ENCODE measurements around the gene SERGEF.

The SERGEF gene

GRCh38 chr11:17853280-17853679, 159.6 kb downstream of the SERGEF start:
- DNase-seq, result no peak

- DNase-seq, result no peak
Observed at GRCh38 chr11:17852246-17852645, 160.6 kb downstream of the SERGEF start.

GRCh38 chr11:17851697-17852096, 161.2 kb downstream of the SERGEF start:
- DNase-seq, result no peak

- peak; percentile 46 for DNase-seq
Observed at GRCh38 chr11:17850336-17850735, 162.5 kb downstream of the SERGEF start.

GRCh38 chr11:17848715-17849114, 164.1 kb downstream of the SERGEF start:
- no peak for DNase-seq

GRCh38 chr11:17846852-17847453, 165.9 kb downstream of the SERGEF start:
- no peak for DNase-seq

- DNase-seq, result no peak
Observed at GRCh38 chr11:17845431-17845881, 167.4 kb downstream of the SERGEF start.

- DNase-seq, result no peak
Observed at GRCh38 chr11:17840101-17840548, 172.7 kb downstream of the SERGEF start.

- DNase-seq, result no peak
Observed at GRCh38 chr11:17839450-17839849, 173.4 kb downstream of the SERGEF start.

- DNase-seq, result no peak
Observed at GRCh38 chr11:17838102-17838501, 174.7 kb downstream of the SERGEF start.

- no peak for DNase-seq
Observed at GRCh38 chr11:17831883-17832282, 181.0 kb downstream of the SERGEF start.

GRCh38 chr11:17831228-17831627, 181.6 kb downstream of the SERGEF start:
- DNase-seq, result no peak

- DNase-seq, result no peak
Observed at GRCh38 chr11:17828311-17828751, 184.5 kb downstream of the SERGEF start.

GRCh38 chr11:17827006-17827405, 185.8 kb downstream of the SERGEF start:
- no peak for DNase-seq

- DNase-seq, result no peak
Observed at GRCh38 chr11:17822401-17822781, 190.5 kb downstream of the SERGEF start.

- no peak for DNase-seq
Observed at GRCh38 chr11:17821648-17822400, 191.0 kb downstream of the SERGEF start.

- DNase-seq, result no peak
Observed at GRCh38 chr11:17816232-17816931, 196.5 kb downstream of the SERGEF start.

GRCh38 chr11:17814546-17814945, 198.3 kb downstream of the SERGEF start:
- no peak for DNase-seq

- no peak for DNase-seq
Observed at GRCh38 chr11:17813391-17814059, 199.3 kb downstream of the SERGEF start.

- no peak for DNase-seq
Observed at GRCh38 chr11:17812865-17813187, 200.0 kb downstream of the SERGEF start.

GRCh38 chr11:17812091-17812864, 200.6 kb downstream of the SERGEF start:
- no peak for DNase-seq

- no peak for DNase-seq
Observed at GRCh38 chr11:17811352-17811751, 201.5 kb downstream of the SERGEF start.

GRCh38 chr11:17810746-17811145, 202.1 kb downstream of the SERGEF start:
- no peak for DNase-seq

Data from NCI-H446 treated with DMSO at 0.1 percent for 48 hours (cell line).